HG02938 (cell line): Measurements from ENCODE around the gene FOXP1.

Experiments
- ATAC-seq: cut with Tn5 transposase; IDR thresholded peaks from one replicate; pipeline ENCODE4 v1.9.1; 2021; ENCODE audit warnings: mild to moderate bottlenecking, moderate library complexity; ENCODE audit not compliant: unreplicated experiment

FOXP1 gene

GRCh38 chr3:71140477-71140876 lies 443.1 kb downstream of the FOXP1 start:
- ATAC-seq: no peak

- ATAC-seq: no peak
These were observed 444.0 kb downstream of the FOXP1 start for GRCh38 chr3:71139496-71139895.

GRCh38 chr3:71138410-71138809 lies 445.1 kb downstream of the FOXP1 start:
- ATAC-seq: no peak

GRCh38 chr3:71136276-71136675 lies 447.3 kb downstream of the FOXP1 start:
- ATAC-seq: no peak

GRCh38 chr3:71135373-71136088 lies 448.0 kb downstream of the FOXP1 start:
- no peak for ATAC-seq

- ATAC-seq: no peak
These were observed 449.0 kb downstream of the FOXP1 start for GRCh38 chr3:71134521-71134920.

GRCh38 chr3:71133865-71134264 lies 449.7 kb downstream of the FOXP1 start:
- no peak for ATAC-seq

GRCh38 chr3:71132995-71133730 lies 450.4 kb downstream of the FOXP1 start:
- ATAC-seq: no peak

GRCh38 chr3:71131375-71132314 lies 451.9 kb downstream of the FOXP1 start:
- no peak for ATAC-seq

- peak; percentile 79 for ATAC-seq
These were observed 452.8 kb downstream of the FOXP1 start for GRCh38 chr3:71130471-71131374.

GRCh38 chr3:71129611-71130431 lies 453.7 kb downstream of the FOXP1 start:
- ATAC-seq: peak; percentile 13

GRCh38 chr3:71128961-71129360 lies 454.6 kb downstream of the FOXP1 start:
- no peak for ATAC-seq

GRCh38 chr3:71127844-71128243 lies 455.7 kb downstream of the FOXP1 start:
- ATAC-seq: no peak

- ATAC-seq: no peak
These were observed 456.3 kb downstream of the FOXP1 start for GRCh38 chr3:71127052-71127831.

- no peak for ATAC-seq
These were observed 457.8 kb downstream of the FOXP1 start for GRCh38 chr3:71125738-71126137.

- ATAC-seq: no peak
These were observed 459.5 kb downstream of the FOXP1 start for GRCh38 chr3:71124048-71124447.

GRCh38 chr3:71122641-71123040 lies 460.9 kb downstream of the FOXP1 start:
- no peak for ATAC-seq

GRCh38 chr3:71121429-71122167 lies 461.9 kb downstream of the FOXP1 start:
- ATAC-seq: no peak
